AG10803 (cell line): ENCODE results near the gene STARD13.

Experiments
- DNase-seq: peaks from one replicate; pipeline ENCODE4 v3.0.0; 2010; ENCODE audit warnings: low read depth
- H3K4me3 ChIP-seq: 2 replicates; pipeline ENCODE4 v1.5.1; 2011; ENCODE audit warnings: mild to moderate bottlenecking, low read length, control low read depth
- TF ChIP-seq, protein P1 (sequence below): conservative IDR thresholded peaks from 2 replicates; pipeline ENCODE4 v1.5.1; 2011; ENCODE audit warnings: mild to moderate bottlenecking, low read length, control low read depth, inconsistent platforms

Gene STARD13

DNA sequence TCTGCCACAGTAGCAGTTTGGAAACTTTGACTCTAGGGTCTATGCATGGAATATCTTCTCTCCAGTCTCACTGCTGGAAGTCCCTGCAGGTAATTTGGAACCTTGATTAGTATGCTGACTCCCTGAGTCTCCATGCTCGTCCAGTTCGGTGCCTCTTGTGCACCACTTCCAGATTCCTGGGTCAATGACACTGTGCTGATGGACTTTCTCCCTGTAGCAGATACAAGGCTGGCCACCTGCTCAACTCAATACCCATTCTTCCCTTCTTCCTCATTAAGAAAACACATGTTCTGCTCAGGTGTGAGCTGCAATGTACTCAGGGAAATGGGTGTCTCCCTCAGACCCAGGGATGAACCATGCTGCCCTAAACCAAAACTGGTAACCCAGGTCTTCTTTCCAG, 170.3 kb downstream of the STARD13 start:
- DNase-seq: no peak
- TF ChIP-seq, protein P1, sequence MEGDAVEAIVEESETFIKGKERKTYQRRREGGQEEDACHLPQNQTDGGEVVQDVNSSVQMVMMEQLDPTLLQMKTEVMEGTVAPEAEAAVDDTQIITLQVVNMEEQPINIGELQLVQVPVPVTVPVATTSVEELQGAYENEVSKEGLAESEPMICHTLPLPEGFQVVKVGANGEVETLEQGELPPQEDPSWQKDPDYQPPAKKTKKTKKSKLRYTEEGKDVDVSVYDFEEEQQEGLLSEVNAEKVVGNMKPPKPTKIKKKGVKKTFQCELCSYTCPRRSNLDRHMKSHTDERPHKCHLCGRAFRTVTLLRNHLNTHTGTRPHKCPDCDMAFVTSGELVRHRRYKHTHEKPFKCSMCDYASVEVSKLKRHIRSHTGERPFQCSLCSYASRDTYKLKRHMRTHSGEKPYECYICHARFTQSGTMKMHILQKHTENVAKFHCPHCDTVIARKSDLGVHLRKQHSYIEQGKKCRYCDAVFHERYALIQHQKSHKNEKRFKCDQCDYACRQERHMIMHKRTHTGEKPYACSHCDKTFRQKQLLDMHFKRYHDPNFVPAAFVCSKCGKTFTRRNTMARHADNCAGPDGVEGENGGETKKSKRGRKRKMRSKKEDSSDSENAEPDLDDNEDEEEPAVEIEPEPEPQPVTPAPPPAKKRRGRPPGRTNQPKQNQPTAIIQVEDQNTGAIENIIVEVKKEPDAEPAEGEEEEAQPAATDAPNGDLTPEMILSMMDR: no peak
- no peak overlapping the region for H3K4me3 ChIP-seq

DNA sequence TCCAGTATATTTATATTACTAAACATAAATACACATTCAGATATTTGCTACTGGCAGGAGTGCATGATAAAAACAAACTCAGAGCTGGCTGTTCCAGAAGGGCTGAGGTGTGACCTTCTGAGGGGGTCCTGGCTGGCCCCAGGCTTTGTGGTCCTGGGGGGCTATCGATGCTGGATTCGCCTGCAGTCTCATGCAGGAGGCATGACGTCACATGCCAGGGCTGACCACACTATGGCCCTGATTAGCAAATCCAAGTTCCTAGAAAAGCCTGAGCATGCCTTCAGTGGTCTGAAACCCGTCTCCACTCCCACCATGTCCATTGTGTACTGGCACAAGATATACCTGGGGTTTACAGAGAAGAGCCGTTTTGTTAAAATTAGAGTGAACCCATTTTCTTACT, 171.4 kb downstream of the STARD13 start:
- H3K4me3 ChIP-seq: no peak overlapping the region
- no peak for DNase-seq
- TF ChIP-seq, protein P1: no peak

DNA sequence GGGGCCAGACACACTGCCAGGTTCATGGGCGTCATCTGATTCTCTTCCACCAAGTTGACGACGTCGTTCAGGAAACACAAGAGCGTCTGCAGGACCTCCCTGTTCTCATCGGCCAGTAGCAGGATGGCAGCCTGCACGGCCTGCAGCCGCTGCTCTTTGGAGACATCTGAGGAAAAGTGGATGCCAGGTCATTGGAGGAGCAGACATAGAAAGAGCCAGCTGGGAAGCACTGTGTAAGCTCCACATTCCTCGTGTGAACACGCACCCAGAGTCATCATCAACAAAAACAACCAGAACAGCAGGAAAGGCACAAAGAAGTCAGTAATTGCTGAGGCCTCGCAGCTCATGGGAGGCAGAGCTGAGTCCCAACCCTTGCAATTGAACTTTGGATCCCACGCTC, 172.8 kb downstream of the STARD13 start:
- peak; percentile 69 for DNase-seq
- TF ChIP-seq, protein P1: no peak
- no peak overlapping the region for H3K4me3 ChIP-seq

DNA sequence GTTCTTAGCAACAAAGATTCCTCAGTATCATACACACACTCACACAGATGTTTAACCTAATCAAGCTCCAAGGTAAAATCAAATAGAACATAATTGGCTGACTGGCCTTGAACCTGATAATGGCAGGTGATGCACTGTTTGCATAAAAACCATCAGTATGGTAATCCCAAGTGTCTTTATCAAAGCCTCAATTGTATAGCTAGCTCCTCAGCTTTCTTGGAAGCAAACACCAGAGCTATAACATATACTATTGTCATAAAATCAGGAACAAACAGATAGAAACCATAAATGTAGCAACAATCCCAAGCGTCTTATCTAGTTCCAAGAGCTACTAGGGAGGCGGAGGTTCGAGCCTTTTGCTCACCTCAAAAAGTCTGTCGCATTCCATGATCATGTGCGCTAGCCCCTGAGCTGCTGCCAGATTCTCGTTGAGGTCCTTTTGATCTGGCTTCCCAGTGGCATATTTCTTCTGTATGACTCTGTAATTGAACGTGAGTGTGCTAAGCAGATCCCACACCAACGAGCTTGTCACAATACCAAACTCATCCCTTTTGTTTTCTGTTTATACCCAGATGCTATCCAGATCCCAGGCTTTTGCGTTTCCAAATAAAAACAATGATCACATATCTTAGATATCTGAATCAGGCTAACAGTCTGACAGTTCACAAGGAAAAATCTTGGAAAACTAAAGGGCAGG, 174.0 kb downstream of the STARD13 start:
- no peak overlapping the region for H3K4me3 ChIP-seq
- peak; percentile 94 for DNase-seq
- TF ChIP-seq, protein P1: no peak

DNA sequence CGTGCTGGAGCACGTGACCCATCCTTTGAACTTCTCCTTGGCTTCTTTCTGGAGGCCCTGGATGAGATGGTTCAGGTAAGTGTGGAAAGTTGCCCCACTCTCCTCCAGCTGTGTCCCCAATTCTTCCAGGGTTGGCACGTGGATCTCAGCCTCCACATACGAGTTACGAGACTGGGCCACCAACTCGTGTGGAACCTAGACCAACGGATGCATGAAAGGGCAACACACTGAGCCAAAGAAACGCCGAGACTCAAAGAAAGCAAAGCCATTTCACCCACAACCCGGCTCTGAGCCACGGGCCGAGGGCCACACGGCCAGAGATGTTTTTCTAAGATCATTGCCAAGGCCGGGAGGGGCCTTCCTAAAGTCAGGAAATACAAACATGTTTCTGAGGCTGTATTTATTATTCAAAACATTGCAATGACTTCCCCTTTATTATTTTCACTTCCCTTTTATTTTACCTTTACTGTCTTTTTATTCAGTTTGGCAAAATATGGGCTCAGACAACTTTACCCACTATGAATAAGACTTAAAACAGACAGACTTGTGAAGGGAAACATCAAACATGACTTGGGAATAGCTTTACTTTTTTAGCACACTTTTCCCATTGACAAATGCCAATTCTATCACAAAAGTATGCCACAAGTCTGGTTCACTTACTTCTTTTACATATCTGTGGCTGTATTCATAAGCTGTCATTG, 174.7 kb downstream of the STARD13 start:
- peak; percentile 87 for DNase-seq
- TF ChIP-seq, protein P1: no peak
- H3K4me3 ChIP-seq: no peak overlapping the region

DNA sequence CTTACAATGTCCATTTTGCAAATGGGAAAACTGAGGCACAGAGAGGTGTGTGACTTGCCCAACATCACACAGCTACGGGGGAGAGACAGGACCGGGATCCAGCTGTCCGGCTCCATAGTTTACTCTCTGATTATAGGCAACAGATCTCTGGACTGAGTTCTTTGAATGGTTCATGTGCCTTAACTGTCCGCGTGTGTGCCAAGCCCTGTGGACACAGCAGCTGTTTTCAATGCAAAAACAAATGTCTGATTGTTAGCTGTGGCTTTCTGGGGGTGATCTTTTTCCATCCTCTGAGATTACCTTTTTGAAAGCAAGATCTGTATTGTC, 175.2 kb downstream of the STARD13 start:
- DNase-seq: peak; percentile 21
- no peak overlapping the region for H3K4me3 ChIP-seq
- TF ChIP-seq, protein P1: no peak

DNA sequence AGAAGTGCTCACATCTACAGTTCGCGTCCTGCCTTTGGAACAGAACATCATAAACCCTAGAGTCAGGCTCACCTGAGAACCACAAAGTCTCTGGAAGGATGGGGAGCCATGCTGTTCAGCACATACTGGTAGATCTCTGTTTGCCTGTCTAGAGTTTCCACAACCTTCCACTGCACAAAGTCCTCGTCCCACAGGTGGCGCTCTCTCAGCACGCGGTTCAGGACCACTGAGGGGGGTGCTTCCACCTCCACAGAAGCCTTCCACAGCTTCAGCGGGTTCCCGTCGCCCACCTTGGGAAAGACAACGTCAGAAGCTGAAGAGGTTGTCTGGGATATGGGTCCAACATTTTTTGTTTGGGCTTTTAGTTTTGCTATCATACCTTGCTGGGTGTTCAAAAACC, 175.8 kb downstream of the STARD13 start:
- no peak overlapping the region for H3K4me3 ChIP-seq
- no peak for DNase-seq
- TF ChIP-seq, protein P1: peak; percentile 39
